GM13976 (cell line): Measurements from ENCODE around the gene FUOM.
A peak's percentile ranks its signal among the peaks of the same experiment; 100 is the strongest.
"Not testable (repeated sequence)": the region's sequence is repeated elsewhere in the genome, so short reads cannot be mapped to it uniquely, and the experiment has no call there.

Source experiments
- DNase-seq: peaks from one replicate; pipeline ENCODE4 v3.0.0; 2012; ENCODE audit warnings: low spot score
- CTCF ChIP-seq: IDR thresholded peaks from 2 replicates; pipeline ENCODE4 v1.5.1; 2012; ENCODE audit warnings: borderline replicate concordance, mild to moderate bottlenecking; ENCODE audit not compliant: insufficient read depth; ENCODE audit errors: extremely low read depth, missing control alignments, control extremely low read depth
- in situ Hi-C: fragments of 300-500 bp; cut with MboI; formaldehyde crosslinking; loops from one replicate; pipeline ENCODE4 v1.12.0; 2022; ENCODE audit warnings: low sequenced_read_pairs, mixed read lengths, inconsistent platforms; ENCODE audit not compliant: unreplicated experiment

FUOM gene

DNA sequence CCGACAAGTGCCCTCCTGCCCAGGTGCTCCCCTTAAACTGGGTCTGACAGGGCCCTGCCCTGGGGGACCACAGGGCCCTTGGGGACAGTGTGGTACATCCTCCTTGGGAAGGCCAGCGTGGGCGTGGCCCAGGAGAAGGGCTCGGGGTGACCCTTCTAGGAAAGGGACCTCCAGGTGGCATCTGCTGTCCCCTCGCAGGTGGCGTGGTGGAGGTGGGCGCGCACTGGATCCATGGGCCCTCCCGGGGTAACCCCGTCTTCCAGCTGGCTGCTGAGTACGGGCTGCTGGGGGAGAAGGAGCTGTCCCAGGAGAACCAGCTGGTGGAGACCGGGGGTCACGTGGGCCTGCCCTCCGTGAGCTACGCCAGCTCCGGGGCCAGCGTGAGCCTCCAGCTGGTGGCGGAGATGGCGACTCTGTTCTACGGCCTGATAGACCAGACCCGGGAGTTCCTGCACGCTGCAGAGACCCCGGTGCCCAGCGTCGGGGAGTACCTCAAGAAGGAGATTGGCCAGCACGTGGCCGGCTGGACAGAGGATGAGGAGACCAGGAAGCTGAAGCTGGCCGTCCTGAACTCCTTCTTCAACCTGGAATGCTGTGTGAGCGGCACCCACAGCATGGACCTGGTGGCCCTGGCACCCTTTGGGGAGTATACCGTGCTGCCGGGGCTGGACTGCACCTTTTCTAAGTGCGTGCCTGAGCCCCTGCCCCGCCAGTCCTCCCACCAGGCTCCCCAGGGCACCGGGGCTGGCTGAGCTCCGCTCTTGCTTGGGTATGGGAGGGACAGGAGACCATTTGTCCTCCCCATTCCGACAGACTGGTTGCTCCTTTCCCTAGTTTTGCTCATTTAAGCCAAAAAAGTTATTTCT lies 22.2 kb upstream of the FUOM start:
- in situ Hi-C loops = no loop called here
- no peak for DNase-seq

DNA sequence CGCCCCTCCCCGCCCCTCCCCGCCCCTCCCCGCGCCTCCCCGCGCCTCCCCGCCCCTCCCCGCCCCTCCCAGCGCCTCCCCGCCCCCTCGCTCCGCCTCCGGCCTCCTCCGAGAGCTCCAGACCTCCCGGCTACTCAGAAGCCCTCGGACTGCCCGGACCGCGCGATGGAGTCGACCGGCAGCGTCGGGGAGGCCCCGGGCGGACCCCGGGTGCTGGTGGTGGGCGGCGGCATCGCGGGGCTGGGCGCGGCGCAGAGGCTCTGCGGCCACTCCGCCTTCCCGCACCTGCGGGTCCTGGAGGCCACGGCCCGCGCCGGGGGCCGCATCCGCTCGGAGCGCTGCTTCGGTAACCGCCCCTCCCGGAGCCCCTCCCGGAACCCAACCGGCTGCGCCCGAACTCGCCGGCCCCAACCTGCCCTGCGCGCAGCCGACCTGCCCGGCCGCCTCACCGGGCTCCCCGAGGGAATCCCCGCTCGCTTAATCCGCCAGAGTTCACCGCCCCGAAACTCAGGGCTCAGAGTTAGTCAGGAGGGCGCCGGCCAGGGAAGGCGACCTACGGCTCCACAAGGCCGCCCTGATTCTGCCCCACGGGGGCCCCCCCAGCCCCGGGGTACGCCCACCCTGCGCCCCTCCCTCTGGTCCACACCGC lies 21.5 kb upstream of the FUOM start, which contains the start of gene PAOX:
Gene PAOX, plus strand, starts transcription at position 111 of the 649 bp plus-strand sequence. Its CDS starts 55 bp downstream, at position 166.
- in situ Hi-C loops = no loop called here
- TF ChIP-seq CTCF = no peak
- DNase-seq = peak; percentile 88

More for the DNA sequence above, 22.2 kb upstream of the FUOM start:
- TF ChIP-seq CTCF = no peak

GRCh38 chr10:133378251-133379096 lies 20.7 kb upstream of the FUOM start:
- peak; percentile 77 for DNase-seq
- in situ Hi-C loops = no loop called here
- no peak for TF ChIP-seq CTCF

GRCh38 chr10:133377818-133378250 lies 20.0 kb upstream of the FUOM start:
- TF ChIP-seq CTCF = no peak
- DNase-seq = no peak
- in situ Hi-C loops = no loop called here

GRCh38 chr10:133377025-133377817 lies 19.4 kb upstream of the FUOM start:
- in situ Hi-C loops = no loop called here
- no peak for DNase-seq
- TF ChIP-seq CTCF = no peak

- DNase-seq, in situ Hi-C loops: not testable (repeated sequence)
Measured at GRCh38 chr10:133376183-133376582, 18.4 kb upstream of the FUOM start.
